GM19468 (cell line): ENCODE results near the gene RCSD1.
A peak's percentile ranks its signal among the peaks of the same experiment; 100 is the strongest.

Experiments
- ATAC-seq: cut with Tn5 transposase; IDR thresholded peaks from one replicate; pipeline ENCODE4 v1.9.1; 2021; ENCODE audit warnings: mild to moderate bottlenecking, moderate library complexity, moderate number of reproducible peaks; ENCODE audit not compliant: unreplicated experiment; ENCODE audit errors: extremely low read depth

Gene RCSD1

DNA sequence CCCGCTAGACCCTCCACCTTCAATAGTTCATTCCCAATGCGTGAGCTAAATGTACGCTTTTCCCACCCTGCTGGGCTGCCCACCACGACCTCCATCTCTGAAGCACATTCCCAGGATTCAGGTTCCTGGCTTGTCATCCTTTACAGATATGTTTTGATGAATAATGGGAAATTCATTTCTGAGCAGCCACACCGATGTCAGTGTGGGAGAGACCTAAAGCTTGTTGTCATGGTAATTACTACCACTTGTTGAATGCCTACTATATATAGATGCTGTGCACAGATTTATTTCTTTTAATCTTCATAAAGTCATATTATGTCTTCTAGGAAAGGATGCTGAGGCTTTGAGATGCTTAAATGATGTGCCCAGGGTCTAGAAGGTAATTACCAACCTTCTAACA, 8.0 kb downstream of the RCSD1 start:
- no peak for ATAC-seq

DNA sequence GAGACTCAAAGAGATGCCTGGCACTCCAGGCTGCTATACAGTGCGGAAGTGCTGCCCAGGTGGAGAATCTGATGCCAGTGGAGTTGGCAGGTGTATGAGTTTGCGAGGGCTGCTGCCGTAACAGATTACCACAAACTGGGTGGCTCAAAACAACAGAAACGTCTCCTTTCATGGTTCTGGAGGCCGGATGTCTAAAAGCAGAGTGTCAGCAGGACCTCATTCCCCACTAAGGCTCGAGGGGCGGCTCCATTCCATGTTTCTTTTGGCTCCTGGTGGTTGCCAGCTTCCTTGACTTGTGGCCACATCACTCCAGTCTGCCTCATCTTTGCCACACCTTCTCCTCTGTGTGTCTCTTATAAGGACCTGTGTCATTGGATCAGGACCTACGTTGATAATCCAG, 10.0 kb downstream of the RCSD1 start:
- no peak for ATAC-seq

DNA sequence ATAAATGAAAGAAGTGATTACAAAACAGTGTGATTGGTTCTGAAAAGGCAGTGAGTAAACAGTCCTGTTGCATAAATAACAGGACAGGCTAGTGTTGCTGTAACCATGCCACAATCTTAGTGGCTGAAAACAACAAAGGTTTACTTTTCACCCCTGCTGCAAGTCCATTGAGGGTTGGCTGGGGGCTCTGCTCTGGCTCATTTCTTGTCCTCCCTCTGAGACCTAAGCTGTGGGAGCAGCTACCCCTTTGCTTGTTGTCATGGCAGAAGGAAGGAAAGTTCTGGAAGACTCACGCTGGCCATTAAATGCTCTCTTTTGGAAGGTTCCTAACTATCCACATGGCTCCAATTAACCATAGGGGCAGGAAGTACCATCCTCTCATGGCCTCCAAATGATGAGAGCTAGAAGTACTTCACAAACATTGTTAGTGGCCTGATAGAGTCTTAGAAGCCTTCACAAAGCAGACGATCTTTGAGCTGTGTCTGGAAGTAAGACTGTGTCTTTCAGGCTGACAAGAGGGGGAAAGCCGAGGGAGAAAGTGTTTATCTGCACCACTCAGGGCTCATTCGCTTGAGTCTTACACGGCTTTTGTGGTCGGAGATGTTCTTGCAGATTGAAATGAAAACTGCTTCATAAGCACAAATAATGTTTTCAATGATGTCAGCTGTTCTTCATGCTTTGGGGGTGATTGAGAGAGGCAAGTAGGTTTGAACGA, 11.9 kb downstream of the RCSD1 start:
- ATAC-seq = no peak

DNA sequence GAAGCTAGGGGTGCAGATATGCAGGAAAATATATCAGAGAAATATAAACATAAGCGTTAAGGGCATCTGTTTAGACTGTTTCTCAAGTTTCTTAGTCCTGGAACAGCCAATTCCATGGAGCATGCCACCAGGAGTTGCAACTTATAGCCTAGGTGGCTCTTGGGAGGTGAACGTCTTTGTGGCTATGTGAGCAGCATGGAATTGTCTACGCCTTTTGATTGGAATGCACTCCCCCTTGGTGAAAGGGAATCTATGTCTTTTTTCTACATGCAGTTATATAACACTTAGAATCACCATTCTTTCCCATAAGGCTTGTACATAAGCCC, 12.4 kb downstream of the RCSD1 start:
- no peak for ATAC-seq

DNA sequence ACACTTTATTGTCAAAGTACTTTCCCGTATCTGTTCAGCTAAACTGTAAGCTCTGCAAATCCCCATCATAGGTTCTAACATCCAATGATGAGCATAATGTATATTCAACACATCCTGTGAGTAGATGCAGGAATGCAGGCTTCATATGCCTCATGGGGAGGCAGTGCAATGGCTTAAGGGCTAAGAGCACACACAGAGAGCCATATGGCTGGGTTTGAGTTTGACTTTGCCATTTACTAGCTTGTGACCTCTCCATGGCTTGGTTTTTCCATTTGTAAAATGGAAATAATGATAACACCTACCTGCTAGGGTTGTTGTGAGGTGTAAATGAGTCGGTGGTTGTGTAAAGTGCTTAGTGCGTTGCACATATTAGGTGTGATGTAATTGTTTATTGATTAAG, 13.4 kb downstream of the RCSD1 start:
- no peak for ATAC-seq

DNA sequence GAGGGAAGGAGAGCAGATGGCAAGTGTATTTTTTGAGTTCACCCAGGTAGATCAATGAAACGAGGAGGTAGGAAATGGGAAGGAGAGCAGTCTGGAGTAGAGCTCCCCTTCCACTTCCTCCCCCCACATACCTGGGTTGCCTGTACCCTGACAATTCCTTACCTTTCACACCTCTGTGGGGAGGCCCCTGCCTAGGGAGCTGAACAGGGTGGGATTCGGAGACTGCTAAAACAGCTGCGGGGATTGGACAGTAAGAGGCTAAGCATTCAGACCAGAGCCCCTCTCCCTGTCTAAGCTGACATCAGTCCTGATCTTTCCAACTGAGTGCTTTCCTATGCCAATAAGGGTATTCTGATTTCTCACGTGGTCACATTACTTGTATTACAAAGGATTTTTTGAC, 14.5 kb downstream of the RCSD1 start:
- no peak for ATAC-seq

DNA sequence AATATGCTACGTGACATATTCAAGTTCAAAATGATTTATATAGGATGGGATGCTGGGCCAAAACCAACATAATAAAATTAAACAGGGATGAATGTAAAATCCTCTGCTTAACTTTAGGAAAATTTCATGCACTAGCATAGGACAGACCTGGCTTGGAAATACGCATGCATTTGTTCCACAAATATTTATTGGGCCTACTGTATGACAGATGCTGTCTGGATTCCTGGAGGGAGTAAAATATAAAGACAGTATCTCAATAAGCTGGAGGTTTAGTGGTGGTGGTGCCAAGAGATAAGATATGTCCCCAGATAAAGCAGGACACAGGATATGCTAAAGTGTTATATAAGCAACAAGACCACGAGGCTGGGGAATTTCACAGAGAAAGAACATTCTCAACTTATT, 15.1 kb downstream of the RCSD1 start:
- no peak for ATAC-seq

DNA sequence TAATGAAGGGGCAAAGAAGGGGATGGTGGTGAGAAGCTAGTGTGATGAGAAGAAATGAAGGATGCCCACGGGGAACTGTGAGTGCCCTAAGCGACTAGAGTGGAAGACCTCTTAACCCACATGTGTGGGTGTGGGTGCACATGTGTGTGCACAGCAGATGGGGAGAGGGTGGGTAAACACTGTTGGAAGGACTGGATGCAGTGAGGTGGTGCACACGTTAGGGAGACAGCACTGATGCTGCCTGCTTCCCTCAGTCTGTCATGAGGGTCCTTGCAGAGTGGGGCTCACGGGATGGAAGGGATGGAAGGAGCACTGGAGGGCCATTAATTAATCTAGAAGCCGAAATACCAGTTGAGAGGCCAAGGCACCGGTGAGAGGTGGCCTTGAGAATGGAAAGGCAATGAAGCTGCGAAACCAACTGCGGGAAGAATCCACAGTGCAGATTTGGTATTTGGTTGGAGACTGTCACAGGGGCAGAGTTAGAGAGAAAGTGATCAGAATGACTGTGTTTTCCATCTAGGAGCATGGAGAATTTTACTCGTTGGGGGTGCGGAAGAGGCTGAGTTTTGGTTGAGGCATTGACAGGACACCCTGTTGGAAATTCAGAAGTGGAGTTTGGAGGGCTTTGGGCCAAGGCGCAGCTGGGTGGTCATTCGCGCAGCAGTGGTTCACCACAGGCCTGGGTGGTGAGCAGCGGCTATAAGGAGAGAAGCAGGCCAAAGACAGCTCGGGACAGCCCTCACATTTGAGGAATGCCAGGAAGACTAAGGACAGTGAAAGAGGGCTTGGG, 15.8 kb downstream of the RCSD1 start:
- ATAC-seq = no peak

DNA sequence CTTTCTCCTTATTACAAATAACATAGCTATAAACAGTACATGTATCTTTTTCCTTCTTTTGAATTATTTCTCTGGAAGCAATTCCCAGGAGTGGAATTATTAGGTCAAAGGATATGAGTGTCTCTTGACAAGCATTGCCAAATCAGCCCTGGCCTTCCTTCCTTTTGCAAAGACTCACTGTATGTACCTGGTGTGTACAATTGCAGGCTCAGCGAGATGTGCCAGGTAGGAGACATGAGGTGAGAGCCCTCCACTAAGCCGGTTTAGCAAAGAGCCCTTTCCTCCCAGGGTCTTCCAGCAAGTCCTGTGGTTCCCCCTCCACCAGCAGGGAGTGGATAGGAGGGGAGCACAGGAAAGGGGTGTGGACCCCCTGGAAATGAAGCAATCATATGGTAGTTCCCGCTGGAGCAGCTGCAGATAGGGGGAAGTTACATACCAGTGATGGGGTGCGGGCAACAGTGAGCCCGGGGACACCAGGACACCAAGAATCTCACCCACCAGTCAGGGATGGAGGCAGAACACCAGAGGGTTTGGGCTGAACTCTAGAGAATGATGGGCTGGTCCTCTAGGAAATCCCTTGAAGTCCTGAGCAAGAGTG, 18.3 kb downstream of the RCSD1 start:
- no peak for ATAC-seq

DNA sequence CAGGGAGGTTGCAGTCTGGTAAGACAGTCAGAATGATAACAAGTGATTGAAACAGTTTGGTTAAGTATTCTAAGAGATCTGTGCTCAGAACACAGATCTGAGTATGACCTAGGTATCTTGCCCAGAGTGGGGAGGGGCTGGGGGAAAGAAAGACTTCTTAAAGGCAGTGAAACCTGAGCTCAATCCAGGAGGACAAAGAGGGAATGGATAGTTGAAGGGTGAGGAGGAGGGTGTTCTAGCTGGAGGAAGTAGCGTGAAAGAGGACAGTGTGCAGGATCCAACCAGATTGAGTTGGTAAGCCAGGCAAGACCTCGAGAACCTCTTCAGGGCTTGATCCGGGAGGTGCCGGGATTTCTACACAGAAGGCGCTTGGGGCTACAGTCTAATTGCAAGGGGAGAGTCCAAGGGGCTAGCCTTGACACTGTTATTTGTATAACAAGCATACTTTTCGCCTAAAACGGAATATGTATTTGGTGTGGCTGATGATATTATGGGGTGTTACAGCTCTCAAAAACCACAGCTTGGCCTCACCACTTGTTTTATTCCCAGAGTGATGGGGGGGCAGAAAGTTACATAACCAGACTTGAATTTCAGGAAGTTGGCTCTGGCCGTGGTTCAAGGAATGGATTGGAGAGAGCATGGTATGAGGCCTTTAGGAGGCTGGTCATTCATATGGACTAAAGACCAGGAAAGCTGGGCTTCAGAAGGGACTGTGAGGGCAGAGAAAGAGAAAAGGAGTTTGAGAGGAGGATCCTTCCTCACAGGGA, 19.1 kb downstream of the RCSD1 start:
- ATAC-seq = no peak

DNA sequence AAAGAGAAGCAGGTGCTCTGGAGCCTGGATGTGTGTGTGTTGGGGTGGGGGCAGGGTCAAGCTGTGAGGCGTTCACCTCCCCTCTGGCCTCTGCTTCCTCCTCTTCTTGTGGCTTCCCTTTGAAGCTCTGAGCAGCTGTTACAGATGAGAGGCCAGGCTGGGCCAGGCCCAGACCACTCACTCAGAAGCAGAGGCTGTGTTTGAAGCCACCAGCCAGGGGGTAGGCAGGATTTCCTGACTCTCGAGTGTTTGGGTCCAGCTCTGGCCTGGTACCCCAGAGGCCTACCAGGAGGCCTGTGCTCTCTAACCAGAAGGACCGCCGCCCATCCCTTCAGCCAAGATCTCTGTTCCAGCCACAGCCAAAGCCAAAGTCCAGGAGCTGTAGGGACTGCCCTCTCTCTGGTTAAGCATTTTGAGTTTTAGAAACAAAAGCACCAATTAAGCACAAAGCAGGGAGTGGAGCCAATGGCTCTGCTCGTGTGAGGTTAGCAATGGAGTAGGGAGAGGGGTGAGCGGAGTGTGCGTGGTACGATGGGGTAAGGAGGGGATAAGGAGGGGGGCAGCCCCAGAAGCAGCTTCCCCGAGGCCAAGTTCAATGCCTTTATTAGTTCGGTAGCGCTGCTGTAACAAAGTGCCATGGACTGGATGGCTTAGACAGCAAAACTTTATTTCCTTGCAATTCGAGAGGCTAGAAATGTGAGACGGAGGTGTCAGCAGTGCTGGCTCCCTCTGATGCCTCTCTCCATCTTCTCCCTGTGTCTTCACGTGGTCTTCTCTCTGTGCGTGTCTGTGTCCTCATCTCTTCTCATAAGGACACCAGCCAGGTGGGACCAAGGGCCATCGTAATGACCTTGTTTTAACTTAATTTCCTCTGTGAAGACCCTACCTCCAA, 20.5 kb downstream of the RCSD1 start:
- peak; percentile 40 for ATAC-seq

DNA sequence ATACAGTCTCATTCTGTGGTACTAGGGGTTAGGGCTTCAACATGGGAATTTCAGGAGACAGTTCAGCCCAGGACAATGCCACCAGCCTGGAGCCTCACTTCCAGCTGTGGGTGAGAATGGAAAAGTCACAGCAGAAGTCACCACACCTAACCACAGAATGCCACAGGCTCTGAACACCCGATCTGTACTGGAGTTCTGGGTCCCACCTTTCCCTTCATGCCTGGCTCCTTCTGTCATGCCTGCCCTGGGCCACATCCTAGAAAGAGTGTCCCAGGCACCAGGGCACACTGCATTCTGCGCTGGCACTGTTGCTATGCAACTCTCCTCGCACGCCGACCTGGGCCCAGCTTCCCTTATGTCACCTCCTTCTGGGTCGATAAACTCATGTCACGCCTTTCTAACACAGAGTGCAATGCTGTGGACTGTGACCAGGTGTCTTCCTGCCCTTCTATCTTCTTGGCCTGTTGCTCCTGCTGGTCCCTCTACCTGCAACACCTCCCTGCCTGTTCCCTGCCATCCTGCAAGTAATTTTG, 21.2 kb downstream of the RCSD1 start:
- ATAC-seq = no peak

DNA sequence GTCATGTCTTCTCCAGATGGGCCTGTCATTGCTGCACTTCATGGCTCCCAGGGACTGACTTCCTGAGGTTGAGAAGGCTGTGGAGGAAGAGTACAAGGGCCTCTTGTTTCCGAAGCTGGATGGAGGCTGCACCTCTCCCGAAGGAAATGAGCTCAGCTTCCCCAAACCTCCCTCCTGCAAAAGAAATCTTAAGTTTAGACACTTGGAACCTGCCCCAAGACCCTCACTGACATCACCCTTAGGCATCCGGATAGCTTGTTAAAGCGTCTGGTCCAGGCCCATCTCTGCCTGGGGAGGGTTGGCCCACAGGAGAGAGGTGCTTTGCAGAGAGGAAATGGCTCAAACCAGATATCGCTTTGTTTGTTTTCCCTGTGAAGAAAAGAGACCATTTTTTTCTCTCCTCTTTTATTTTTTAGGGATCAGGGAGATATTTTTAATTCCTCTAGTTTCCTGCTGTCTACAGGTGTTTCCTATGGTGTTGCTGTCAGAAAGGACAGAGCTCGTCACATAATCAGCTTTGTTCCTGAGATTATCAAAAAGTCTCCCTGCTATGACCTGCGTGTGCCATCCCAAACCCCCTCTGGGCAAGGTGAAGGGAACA, 25.0 kb downstream of the RCSD1 start:
- ATAC-seq = no peak

DNA sequence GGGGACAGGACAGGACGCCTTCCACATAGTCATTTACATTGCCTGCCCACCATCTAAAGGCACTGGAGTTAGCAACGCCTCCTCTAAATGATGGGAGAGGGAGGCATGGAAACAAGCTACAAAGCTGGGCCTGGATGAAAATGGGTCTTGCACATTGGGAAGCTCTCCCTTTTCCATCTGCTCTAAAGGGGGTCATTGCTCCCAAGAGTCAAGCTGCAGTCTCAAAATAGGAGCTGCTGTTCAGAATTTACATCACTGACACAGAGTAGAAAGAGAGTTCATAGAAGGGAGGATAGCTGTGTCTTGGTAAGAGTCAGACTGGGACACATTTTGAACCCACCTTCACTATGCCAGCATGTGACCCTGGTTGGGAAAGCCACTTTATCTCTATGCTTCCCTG, 26.6 kb downstream of the RCSD1 start:
- ATAC-seq = no peak

DNA sequence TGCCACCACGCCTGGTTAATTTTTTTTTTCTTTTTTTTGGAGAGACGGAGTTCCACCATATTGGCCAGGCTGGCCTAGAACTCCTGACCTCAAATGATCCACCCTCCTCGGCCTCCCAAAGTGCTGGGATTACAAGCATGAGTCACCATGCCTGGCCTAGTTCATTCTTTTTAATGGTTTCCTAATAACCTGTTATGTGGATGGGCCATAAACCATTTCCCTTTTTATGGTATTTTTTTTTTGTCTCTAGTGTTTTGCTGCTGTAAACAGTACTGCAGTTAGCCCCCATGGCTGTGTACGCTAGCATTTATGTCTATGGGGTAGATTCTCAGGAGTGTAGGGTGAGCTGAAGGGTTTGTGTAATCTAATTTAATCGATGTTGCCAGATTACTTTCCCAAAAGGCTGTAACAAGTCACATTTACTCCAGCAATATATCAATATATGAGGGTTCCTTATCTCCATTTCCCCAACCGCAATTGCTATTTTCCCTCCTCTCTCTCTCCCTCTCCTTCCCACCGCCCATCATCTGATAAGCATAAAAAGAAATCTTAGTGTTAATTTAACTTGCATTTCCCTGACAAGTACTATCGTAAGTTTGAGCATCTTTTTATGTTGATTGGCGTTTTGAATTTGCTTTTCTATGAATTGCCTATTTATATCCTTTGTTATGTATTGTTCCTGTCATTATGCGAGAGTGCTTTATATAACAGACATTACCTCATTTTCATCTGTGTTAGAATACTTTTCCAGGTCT, 28.7 kb downstream of the RCSD1 start:
- ATAC-seq = no peak

DNA sequence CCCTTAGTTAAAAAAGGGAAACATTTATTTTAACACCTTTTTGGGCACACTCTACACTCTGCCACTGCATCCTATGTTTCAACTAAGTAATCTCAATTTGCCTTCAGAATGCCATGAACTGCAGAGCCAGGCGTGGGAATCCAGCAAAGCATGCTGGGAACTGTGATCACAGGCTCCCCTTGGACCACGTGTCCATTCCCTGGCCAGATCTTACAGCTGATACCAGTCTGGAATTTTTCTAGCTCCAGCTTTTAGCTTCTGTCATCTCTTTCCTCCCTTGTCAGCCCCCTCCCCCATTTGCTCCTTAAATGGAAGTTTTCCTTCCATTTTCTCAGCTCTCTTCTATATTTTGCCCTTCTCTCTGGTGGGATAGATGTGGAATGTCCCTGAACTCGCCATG, 29.4 kb downstream of the RCSD1 start:
- no peak for ATAC-seq

DNA sequence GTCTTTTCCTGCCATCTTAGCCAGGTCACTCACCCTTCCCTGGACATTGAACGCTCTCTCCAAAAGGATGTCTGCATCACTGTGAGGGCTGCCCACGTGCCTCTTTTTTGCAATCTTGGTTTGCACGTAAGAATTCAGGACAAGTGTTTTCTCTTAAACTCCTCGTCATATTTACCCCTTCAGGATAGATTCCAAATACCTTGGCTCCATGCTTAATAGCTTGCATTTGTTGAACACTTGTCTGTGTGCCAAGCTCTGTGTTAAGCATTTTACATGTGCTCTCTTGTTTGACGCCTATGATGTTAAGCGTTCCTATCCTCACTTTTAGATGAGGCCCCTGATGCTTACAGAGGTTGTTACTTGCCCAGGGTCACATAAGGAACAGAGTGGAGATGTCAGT, 29.8 kb downstream of the RCSD1 start:
- ATAC-seq = no peak

DNA sequence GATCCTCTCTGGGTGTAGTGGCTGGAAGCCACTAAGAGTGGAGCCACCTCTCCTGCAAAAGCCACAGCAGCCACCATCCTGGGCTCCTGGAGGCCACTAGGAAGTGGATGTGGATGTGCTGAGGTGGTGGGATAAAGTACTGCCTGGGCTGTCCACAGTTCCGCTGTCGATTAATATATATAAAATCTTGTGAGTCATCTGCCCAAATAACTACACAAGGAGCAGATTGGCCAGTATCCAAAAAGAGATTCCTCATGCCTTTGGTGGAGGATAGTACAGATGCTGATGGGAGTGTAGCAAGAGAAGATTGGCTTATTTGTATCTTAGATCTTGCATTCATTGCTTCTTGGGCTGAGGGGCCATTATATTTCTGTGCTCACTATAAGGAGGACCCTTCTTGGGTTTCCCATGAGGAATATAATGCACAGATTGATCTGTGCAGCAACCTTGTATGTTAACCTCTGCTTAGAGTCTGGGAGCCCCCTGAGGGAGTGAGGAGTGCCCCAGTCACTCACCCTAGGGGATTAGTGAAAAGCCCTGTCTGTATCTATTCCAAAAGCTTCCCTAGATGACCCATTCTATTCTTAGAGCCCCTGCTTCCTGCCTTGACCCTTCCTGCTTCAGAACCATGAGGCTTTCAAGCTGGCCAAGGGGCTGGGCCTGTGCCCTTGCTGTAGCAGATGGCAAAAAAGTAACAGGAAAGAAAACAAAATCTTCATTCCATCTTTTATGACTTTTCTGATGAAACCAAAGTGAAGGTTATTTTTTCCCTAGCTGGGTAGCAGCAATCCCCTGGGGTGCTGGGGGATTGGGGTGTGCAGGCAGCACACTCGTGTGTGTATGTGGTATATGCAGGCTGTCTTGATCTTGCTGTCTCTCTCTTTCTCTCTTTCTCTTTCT, 31.7 kb downstream of the RCSD1 start:
- ATAC-seq = no peak
